B cell (primary cell): ENCODE measurements around the gene RBM4B. TPM values are rescaled to one million over a fixed set of nuclear protein-coding genes. Genes with fewer than 3 reads are reported as not detected.

Experiments used
- ATAC-seq: fragments of 200-7000 bp; cut with Tn5 transposase; one replicate; pipeline ENCODE4 v1.10.0; 2021; ENCODE audit warnings: low read depth, mild to moderate bottlenecking, moderate number of reproducible peaks, moderate library complexity
- CTCF ChIA-PET: fragments of 350-600 bp; sonication (Branson Sonifier 250); formaldehyde crosslinking; loops from one replicate; lab custom pipeline; 2021; ENCODE audit warnings: antibody characterized with exemption, inconsistent platforms; lab: Charles Lee
- POLR2A ChIA-PET: fragments of 350-600 bp; sonication (Branson Sonifier 250); formaldehyde crosslinking; loops from one replicate; lab custom pipeline; 2021; ENCODE audit warnings: antibody characterized with exemption; lab: Charles Lee
- DNase-seq: peaks from one replicate; pipeline ENCODE4 v3.0.0; 2013
- H2AFZ ChIP-seq: 2 replicates; pipeline ENCODE4 v1.6.1; 2012; ENCODE audit warnings: mild to moderate bottlenecking, low read depth, low read length; ENCODE audit not compliant: insufficient read depth, poor library complexity, severe bottlenecking
- H3K27ac ChIP-seq, 2 donors: 1 replicate in 1 of 2; 2 replicates in 1 of 2; pipeline ENCODE4 v1.5.1; 2012 to 2013; ENCODE audit warnings: low read length in 2 of 2, mild to moderate bottlenecking in 2 of 2, moderate library complexity in 1 of 2
- H3K27me3 ChIP-seq, 4 experiments: fragments of 200-600 bp in 1 of 4; sonication (generic) in 1 of 4; replicated peaks in 1 of 4; 1 replicate in 2 of 4; 2 replicates in 2 of 4; pipeline versions ENCODE4 v1.6.1 to v1.7.0; 2013 to 2016; ENCODE audit warnings: low read length in 3 of 4, mild to moderate bottlenecking in 2 of 4, mixed read lengths in 1 of 4, moderate library complexity in 1 of 4; ENCODE audit not compliant: insufficient read depth in 4 of 4, control insufficient read depth in 3 of 4; ENCODE audit errors: control extremely low read depth in 1 of 4
- H3K36me3 ChIP-seq, 2 experiments: replicated peaks in 1 of 2; 1 replicate in 1 of 2; 2 replicates in 1 of 2; pipeline versions ENCODE4 v1.6.1 to v1.7.1; 2013; ENCODE audit warnings: low read length in 1 of 2; ENCODE audit not compliant: insufficient read depth in 2 of 2, control insufficient read depth in 1 of 2; ENCODE audit errors: control extremely low read depth in 1 of 2, extremely low read depth in 1 of 2
- H3K4me1 ChIP-seq, 2 donors: fragments of 200-600 bp in 1 of 2; sonication (generic) in 1 of 2; 1 replicate in 1 of 2; 2 replicates in 1 of 2; pipeline versions ENCODE4 v1.5.1 to v1.6.1; 2013 to 2017; ENCODE audit warnings: low read length in 2 of 2; ENCODE audit not compliant: control insufficient read depth in 2 of 2, insufficient read depth in 2 of 2
- H3K4me2 ChIP-seq: replicated peaks from 2 replicates; pipeline ENCODE3; 2012; ENCODE audit warnings: mild to moderate bottlenecking, low read depth, low read length; ENCODE audit not compliant: poor library complexity, severe bottlenecking
- H3K4me3 ChIP-seq, 5 experiments: fragments of 200-600 bp in 1 of 5; sonication (generic) in 1 of 5; 1 replicate in 3 of 5; 2 replicates in 2 of 5; pipeline versions ENCODE4 v1.5.1 to v1.7.0; 2011 to 2016; ENCODE audit warnings: low read length in 4 of 5, mild to moderate bottlenecking in 4 of 5, low read depth in 2 of 5, control low read depth in 1 of 5, moderate library complexity in 1 of 5; ENCODE audit not compliant: insufficient read depth in 1 of 5; ENCODE audit errors: control extremely low read depth in 1 of 5, extremely low read depth in 1 of 5
- H3K79me2 ChIP-seq: fragments of 200-600 bp; sonication (generic); one replicate; pipeline ENCODE4 v1.6.0; 2016; ENCODE audit warnings: low read length; ENCODE audit not compliant: control insufficient read depth, insufficient read depth
- H3K9ac ChIP-seq: fragments of 200-600 bp; sonication (generic); 2 replicates; pipeline ENCODE4 v1.6.1; 2017; ENCODE audit warnings: mild to moderate bottlenecking, low read length, moderate library complexity
- H3K9me3 ChIP-seq, 3 donors: one replicate each; pipeline versions ENCODE4 v1.6.1 to v1.7.1; 2013; ENCODE audit warnings: low read length in 2 of 3; ENCODE audit not compliant: control insufficient read depth in 2 of 3, insufficient read depth in 1 of 3; ENCODE audit errors: control extremely low read depth in 1 of 3
- H4K20me1 ChIP-seq: 2 replicates; pipeline ENCODE4 v1.6.0; 2012; ENCODE audit warnings: mild to moderate bottlenecking, low read length; ENCODE audit not compliant: insufficient read depth, control insufficient read depth, poor library complexity, severe bottlenecking
- H3K27ac Mint-ChIP-seq: one replicate; pipeline ENCODE4 v1.8.0; 2021; ENCODE audit warnings: mixed read lengths
- H3K27me3 Mint-ChIP-seq: one replicate; pipeline ENCODE4 v1.8.0; 2021; ENCODE audit warnings: mixed read lengths
- H3K4me1 Mint-ChIP-seq: one replicate; pipeline ENCODE4 v1.8.0; 2021; ENCODE audit warnings: mixed read lengths
- H3K4me3 Mint-ChIP-seq: one replicate; pipeline ENCODE4 v1.8.0; 2021; ENCODE audit warnings: mixed read lengths
- H3K9me3 Mint-ChIP-seq: one replicate; pipeline ENCODE4 v1.8.0; 2022; ENCODE audit warnings: mixed read lengths; ENCODE audit not compliant: insufficient read depth
- EZH2 ChIP-seq: IDR thresholded peaks from 2 replicates; pipeline ENCODE4 v1.6.1; 2012; ENCODE audit warnings: borderline replicate concordance, low read depth, mild to moderate bottlenecking, moderate library complexity, low read length; ENCODE audit not compliant: insufficient read depth, poor library complexity, severe bottlenecking
- WGBS: methylation state at CpG from one replicate; pipeline ENCODE4 v1.1.5; 2013; ENCODE audit warnings: missing lambda C conversion rate; ENCODE audit not compliant: insufficient coverage; 5-methylcytosine and 5-hydroxymethylcytosine counted together
- intact Hi-C: fragments of 100-400 bp; cut with micrococcal nuclease; formaldehyde crosslinking; loops from one replicate; pipeline ENCODE4 v1.10.0; 2022
- polyA plus RNA-seq: library from polyadenylated mRNA; depleted of rRNA; stranded (reverse); fragments of >200 nt; gene quantifications from 2 replicates; pipeline ENCODE4 v1.2.3, GENCODE V29; 2012
- total RNA-seq, 2 donors: library from RNA; stranded (reverse); fragments of 120-200 nt in 1 of 2; gene quantifications; 1 replicate in 1 of 2; 2 replicates in 1 of 2; pipeline versions ENCODE4 v1.2.3 to v1.2.4, GENCODE V29; 2013 to 2022
- TF ChIP-seq, protein P1 (sequence below): fragments of 200-600 bp; IDR thresholded peaks from one replicate; pipeline ENCODE4 v1.8.0; 2022; ENCODE audit warnings: antibody characterized with exemption, mild to moderate bottlenecking

The RBM4B gene
- total and polyA plus RNA-seq, 2 donors (not counting 1 experiment from before 2014, with no cell fraction given), result 33.2 to 61.3 TPM

DNA sequence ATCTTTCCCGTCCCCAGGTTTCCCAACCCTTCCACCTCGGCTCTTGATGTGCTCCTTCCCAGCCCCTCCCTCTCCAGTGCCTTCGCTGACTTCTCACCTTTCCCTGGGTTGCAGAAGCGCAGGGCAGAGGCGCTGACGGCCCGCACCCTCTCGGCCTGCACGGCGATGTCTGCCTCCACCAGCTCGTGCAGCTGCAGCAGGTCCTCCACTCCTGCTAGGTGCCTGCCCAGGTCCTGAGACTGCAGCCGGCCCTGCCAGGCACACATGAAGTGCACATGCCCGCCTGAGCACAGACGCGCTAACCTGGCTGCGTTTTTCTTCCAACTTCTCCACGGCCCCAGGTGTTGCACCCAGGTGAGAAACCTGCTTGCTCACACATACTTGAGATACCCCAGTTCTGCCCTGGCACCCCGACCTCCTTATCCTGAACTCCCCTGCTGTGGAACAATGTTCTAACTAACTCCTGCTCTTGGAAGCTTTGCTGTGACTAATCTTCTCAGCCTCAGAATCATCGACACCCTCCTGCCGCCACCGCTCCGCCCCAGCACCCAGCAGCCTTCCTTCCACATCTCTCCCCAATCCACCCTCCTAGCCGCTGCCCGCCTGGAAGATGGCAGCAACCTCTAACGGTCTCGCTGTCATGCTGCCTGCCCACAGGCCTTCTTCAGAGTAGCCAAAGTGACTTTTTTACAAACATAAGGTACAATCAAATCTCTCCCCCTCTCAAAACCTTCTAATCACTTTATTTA lies 28.1 kb upstream of the RBM4B start:
- no peaks in the 10 kb centered on the region for H3K36me3 ChIP-seq
- intact Hi-C loops, result no loop called here
- no peaks in the 10 kb centered on the region for H3K27me3 Mint-ChIP-seq
- no peaks in the 10 kb centered on the region for H3K79me2 ChIP-seq
- ATAC-seq (no peak), DNase-seq (no peak)
- POLR2A ChIA-PET, result no interaction called here
- H2AFZ ChIP-seq, result no peak overlapping the region
- H3K4me3 Mint-ChIP-seq, result no peak overlapping the region
- H3K27ac Mint-ChIP-seq, result no peak overlapping the region
- WGBS, result 94% methylated on average over 22 of the region's 26 CpGs
- H4K20me1 ChIP-seq, result no peaks in the 10 kb centered on the region
- H3K4me1 ChIP-seq, result no peaks in the 10 kb centered on the region
- H3K27ac ChIP-seq, result no peak overlapping the region
- H3K27me3 ChIP-seq, result no peaks in the 10 kb centered on the region
- H3K9me3 ChIP-seq, result no peaks in the 10 kb centered on the region
- no peak overlapping the region for H3K4me3 ChIP-seq
- H3K9ac ChIP-seq, result no peak overlapping the region
- CTCF ChIA-PET, result no interaction called here
- no peak for TF ChIP-seq EZH2
- TF ChIP-seq, protein P1, sequence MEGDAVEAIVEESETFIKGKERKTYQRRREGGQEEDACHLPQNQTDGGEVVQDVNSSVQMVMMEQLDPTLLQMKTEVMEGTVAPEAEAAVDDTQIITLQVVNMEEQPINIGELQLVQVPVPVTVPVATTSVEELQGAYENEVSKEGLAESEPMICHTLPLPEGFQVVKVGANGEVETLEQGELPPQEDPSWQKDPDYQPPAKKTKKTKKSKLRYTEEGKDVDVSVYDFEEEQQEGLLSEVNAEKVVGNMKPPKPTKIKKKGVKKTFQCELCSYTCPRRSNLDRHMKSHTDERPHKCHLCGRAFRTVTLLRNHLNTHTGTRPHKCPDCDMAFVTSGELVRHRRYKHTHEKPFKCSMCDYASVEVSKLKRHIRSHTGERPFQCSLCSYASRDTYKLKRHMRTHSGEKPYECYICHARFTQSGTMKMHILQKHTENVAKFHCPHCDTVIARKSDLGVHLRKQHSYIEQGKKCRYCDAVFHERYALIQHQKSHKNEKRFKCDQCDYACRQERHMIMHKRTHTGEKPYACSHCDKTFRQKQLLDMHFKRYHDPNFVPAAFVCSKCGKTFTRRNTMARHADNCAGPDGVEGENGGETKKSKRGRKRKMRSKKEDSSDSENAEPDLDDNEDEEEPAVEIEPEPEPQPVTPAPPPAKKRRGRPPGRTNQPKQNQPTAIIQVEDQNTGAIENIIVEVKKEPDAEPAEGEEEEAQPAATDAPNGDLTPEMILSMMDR, result no peak
- no peaks in the 10 kb centered on the region for H3K9me3 Mint-ChIP-seq
- H3K4me1 Mint-ChIP-seq, result no peaks in the 10 kb centered on the region
- H3K4me2 ChIP-seq, result no peak overlapping the region

DNA sequence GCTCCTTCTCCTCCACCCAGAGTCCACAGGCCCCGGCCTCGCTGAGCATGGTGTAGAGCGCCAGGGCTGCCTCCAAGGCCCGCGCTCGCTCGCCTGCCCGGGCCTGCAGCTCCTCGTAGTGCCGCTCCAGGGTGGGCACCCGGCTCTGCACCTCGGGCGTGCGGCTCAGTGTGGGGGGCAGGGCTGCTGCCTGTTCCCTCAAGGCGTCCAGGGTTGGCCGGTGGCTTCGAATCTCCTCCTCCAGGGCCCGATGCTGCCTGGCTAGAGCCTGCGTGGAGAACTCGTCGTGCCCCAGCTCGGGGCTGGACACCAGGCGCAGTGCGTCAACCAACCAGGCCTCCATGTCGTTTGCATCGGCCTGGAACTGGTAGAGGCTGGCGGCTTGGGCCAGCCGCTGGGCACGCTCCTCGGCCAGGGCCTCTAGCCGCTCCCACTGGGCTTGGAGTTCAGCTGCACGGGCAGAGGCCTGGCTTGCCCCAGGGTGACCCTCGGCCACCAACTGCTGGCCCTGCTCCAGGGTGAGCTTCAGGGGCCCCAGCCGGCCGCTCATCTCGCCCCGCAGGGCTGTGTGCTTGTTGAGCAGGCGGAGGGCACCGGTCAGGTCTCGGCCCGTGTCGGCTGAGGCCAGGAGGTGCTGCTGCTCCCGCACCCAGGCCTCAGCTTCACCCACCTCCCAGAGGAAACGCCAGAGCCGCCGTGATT lies 27.1 kb upstream of the RBM4B start:
- ChIA-PET POLR2A (no interaction called here), CTCF (no interaction called here)
- Histone ChIP-seq H3K9ac (no peak overlapping the region), H3K79me2 (no peaks in the 10 kb centered on the region), H2AFZ (no peak overlapping the region), H3K27me3 (no peaks in the 10 kb centered on the region), H4K20me1 (no peaks in the 10 kb centered on the region), H3K4me2 (no peak overlapping the region), H3K4me1 (no peaks in the 10 kb centered on the region), H3K9me3 (peaks cover 0 to 9% (median 0%) of the 10 kb centered on the region in 3 donors), H3K4me3 (no peak overlapping the region), H3K36me3 (no peaks in the 10 kb centered on the region), H3K27ac (no peak overlapping the region)
- TF ChIP-seq EZH2, result no peak
- TF ChIP-seq, protein P1, result no peak
- intact Hi-C loops, result no loop called here
- ATAC-seq (no peak), DNase-seq (no peak)
- no peaks in the 10 kb centered on the region for H3K4me1 Mint-ChIP-seq
- H3K4me3 Mint-ChIP-seq, result no peak overlapping the region
- no peaks in the 10 kb centered on the region for H3K9me3 Mint-ChIP-seq
- 96% methylated on average over 46 of the region's 46 CpGs for WGBS
- H3K27ac Mint-ChIP-seq, result no peak overlapping the region
- H3K27me3 Mint-ChIP-seq, result no peaks in the 10 kb centered on the region
